Coronary artery (tissue), 2 donors: ENCODE results near the gene GRK7.

Source experiments
- DNase-seq: peaks from one replicate; pipeline ENCODE4 v3.0.0-alpha.2; 2017; ENCODE audit warnings: low spot score
- H3K27ac ChIP-seq, 2 donors: fragments of 200-600 bp; sonication (generic); one replicate each; pipeline ENCODE4 v1.5.1; 2016 to 2019
- H3K4me3 ChIP-seq: fragments of 200-600 bp; sonication (generic); 2 replicates; pipeline ENCODE4 v1.5.1; 2016; ENCODE audit warnings: mild to moderate bottlenecking, moderate library complexity
- TF ChIP-seq, protein P1 (sequence below): fragments of 200-600 bp; sonication (generic); IDR thresholded peaks from one replicate; pipeline ENCODE4 v1.5.1; 2019; ENCODE audit warnings: antibody characterized with exemption

The GRK7 gene

DNA sequence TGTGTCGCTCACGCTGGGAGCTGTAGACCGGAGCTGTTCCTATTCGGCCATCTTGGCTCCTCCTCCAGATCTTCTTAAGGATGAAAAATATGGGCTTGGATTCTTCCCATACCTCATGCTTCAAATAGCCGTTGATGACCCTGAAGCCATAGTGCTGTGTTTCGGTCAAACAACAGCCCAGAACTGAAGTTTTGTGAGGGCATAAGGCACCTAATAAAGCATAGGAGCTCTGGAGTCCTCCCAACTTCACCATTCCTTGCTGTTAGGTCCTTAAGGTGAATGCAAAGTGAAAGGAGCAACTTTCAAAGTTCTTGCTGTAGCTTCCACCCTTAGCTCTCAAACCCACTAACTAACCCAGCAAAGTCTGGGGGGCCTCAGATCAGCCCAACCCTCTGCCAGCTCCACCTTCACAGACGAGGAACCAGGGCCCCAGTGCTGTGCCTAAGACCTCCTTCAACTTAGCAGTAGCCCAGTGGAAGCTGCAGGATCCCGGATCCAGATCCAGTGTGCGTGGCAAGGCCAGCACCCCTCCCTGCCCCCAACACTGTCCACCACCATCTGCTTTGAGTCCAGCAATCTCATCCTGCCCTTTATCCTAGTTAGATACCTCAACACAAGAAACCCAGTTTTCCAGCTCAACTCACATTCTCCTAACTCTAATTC is at the start of gene GRK7:
GRK7 (plus strand) TSS at position 321 of the 663 bp plus-strand sequence. CDS start 14,877 bp downstream, outside the sequence.
- TF ChIP-seq, protein P1, sequence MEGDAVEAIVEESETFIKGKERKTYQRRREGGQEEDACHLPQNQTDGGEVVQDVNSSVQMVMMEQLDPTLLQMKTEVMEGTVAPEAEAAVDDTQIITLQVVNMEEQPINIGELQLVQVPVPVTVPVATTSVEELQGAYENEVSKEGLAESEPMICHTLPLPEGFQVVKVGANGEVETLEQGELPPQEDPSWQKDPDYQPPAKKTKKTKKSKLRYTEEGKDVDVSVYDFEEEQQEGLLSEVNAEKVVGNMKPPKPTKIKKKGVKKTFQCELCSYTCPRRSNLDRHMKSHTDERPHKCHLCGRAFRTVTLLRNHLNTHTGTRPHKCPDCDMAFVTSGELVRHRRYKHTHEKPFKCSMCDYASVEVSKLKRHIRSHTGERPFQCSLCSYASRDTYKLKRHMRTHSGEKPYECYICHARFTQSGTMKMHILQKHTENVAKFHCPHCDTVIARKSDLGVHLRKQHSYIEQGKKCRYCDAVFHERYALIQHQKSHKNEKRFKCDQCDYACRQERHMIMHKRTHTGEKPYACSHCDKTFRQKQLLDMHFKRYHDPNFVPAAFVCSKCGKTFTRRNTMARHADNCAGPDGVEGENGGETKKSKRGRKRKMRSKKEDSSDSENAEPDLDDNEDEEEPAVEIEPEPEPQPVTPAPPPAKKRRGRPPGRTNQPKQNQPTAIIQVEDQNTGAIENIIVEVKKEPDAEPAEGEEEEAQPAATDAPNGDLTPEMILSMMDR: no peak
- H3K27ac ChIP-seq: no peak within 1 kb of the TSS
- DNase-seq: no peak
- H3K4me3 ChIP-seq: no peak within 1 kb of the TSS

- no peak overlapping the region for H3K4me3 ChIP-seq
- TF ChIP-seq, protein P1: no peak
- H3K27ac ChIP-seq: no peak overlapping the region
Measured at GRCh38 chr3:141714671-141715070, 48.5 kb upstream of the GRK7 start.

DNA sequence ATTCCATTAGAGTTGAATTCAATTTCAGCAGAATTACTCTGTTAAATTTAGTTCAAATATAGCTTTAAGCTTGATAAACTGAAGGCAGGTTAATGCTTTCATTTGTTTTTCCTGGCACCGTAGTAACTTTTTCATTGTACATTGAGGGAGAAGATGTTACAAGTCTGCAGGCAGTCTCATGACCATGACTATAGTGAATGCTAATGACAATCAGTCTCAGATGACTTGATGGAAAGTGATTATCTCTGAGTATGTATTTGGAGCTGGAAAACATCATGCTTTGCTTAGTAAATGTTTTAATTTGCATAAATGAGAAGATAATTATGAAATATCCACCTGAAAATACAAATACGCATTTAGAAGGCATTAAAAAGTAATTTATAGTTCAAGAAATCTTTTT is 41.1 kb upstream of the GRK7 start:
- H3K4me3 ChIP-seq: no peak overlapping the region
- no peak overlapping the region for H3K27ac ChIP-seq
- DNase-seq: no peak
- TF ChIP-seq, protein P1: no peak

More at GRCh38 chr3:141714671-141715070, 48.5 kb upstream of the GRK7 start:
- no peak for DNase-seq

- TF ChIP-seq, protein P1: no peak
- DNase-seq: no peak
- no peak overlapping the region for H3K4me3 ChIP-seq
- no peak overlapping the region for H3K27ac ChIP-seq
Measured at GRCh38 chr3:141722648-141723047, 40.6 kb upstream of the GRK7 start.

DNA sequence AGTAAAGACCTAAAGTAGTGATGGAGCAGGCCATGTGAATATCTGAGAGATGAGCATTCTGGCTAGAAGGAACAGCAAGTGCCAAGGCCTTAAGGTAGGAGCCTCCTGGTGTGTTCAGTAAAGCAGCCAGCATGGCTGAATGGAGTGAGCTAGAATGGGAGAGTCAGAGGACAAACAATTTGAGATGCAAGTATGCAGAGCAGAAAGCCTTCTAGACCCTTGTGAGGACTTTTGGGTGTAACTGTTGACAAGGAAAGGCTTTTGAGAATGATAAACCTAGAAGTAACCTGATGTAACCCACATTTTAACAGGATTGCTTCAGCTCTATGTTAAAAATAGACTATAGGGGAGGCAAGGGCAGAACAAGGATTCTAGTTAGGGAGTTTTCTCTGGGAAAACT is 40.0 kb upstream of the GRK7 start:
- H3K4me3 ChIP-seq: no peak overlapping the region
- TF ChIP-seq, protein P1: no peak
- DNase-seq: no peak
- H3K27ac ChIP-seq: no peak overlapping the region

DNA sequence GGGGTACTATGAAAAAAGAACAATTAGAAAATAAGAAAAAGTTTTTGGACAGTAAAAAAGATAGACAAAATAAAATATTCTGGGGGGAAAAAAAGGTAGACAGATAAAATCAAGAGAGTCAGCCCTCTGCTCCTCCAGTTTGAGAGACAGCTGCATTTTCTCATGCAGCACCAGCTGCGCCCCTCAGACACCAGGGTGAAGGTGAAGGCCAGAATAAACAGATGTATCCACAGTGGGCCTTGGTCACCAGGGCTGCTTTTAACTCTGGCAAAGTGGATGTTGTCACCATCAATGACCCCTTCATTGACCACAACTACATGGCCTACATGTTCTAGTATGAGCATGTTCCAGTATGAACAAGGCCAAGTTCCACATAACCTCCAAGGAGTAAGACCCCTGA is 39.0 kb upstream of the GRK7 start:
- DNase-seq: no peak
- H3K4me3 ChIP-seq: no peak overlapping the region
- no peak overlapping the region for H3K27ac ChIP-seq
- TF ChIP-seq, protein P1: no peak

- Histone ChIP-seq H3K27ac (no peak overlapping the region), H3K4me3 (no peak overlapping the region)
- TF ChIP-seq, protein P1: no peak
- no peak for DNase-seq
Measured at GRCh38 chr3:141725036-141725435, 38.2 kb upstream of the GRK7 start.
